Natural killer cell (primary cell): Measurements from ENCODE around the gene NXPH4. TPM values are rescaled to one million over a fixed set of nuclear protein-coding genes. Genes with fewer than 3 reads are reported as not detected.

ENCODE experiments used
- ATAC-seq, 3 donors: fragments of 150-1000 bp in 2 of 3; fragments of 200-7000 bp in 1 of 3; cut with Tn5 transposase; 1 replicate in 1 of 3; 2 replicates in 2 of 3; pipeline ENCODE4 v1.10.0; 2021; ENCODE audit warnings: mild to moderate bottlenecking in 2 of 3, moderate library complexity in 2 of 3
- DNase-seq, 2 donors: peaks; one replicate each; pipeline versions ENCODE4 v3.0.0 to v3.0.0-alpha.2; 2013 to 2021; ENCODE audit warnings: mixed read lengths in 1 of 2
- H3K27ac ChIP-seq: one replicate; pipeline ENCODE4 v1.5.1; 2013; ENCODE audit warnings: mild to moderate bottlenecking, low read length
- H3K27me3 ChIP-seq: one replicate; pipeline ENCODE4 v1.6.1; 2013; ENCODE audit warnings: low read length; ENCODE audit not compliant: control insufficient read depth, insufficient read depth
- H3K36me3 ChIP-seq: one replicate; pipeline ENCODE4 v1.6.1; 2013; ENCODE audit warnings: low read length; ENCODE audit not compliant: control insufficient read depth, insufficient read depth
- H3K4me1 ChIP-seq: one replicate; pipeline ENCODE4 v1.6.1; 2013; ENCODE audit warnings: low read length; ENCODE audit not compliant: control insufficient read depth, insufficient read depth
- H3K4me3 ChIP-seq: one replicate; pipeline ENCODE4 v1.5.1; 2013; ENCODE audit warnings: low read length
- H3K9me3 ChIP-seq: one replicate; pipeline ENCODE4 v1.6.1; 2013; ENCODE audit warnings: low read length; ENCODE audit not compliant: control insufficient read depth, insufficient read depth
- H3K27ac Mint-ChIP-seq, 2 donors: one replicate each; pipeline ENCODE4 v1.8.0; 2022; ENCODE audit warnings: mild to moderate bottlenecking in 2 of 2, mixed read lengths in 2 of 2, moderate library complexity in 1 of 2
- H3K27me3 Mint-ChIP-seq, 2 donors: one replicate each; pipeline ENCODE4 v1.8.0; 2022; ENCODE audit warnings: low read depth in 2 of 2, mixed read lengths in 2 of 2
- H3K36me3 Mint-ChIP-seq: one replicate; pipeline ENCODE4 v1.8.0; 2022; ENCODE audit warnings: mixed read lengths
- H3K4me1 Mint-ChIP-seq, 2 donors: one replicate each; pipeline ENCODE4 v1.8.0; 2022; ENCODE audit warnings: mixed read lengths in 2 of 2
- H3K4me3 Mint-ChIP-seq: one replicate; pipeline ENCODE4 v1.8.0; 2022; ENCODE audit warnings: mild to moderate bottlenecking, moderate library complexity, mixed read lengths
- H3K9me3 Mint-ChIP-seq, 2 donors: one replicate each; pipeline ENCODE4 v1.8.0; 2022; ENCODE audit warnings: mixed read lengths in 2 of 2
- CTCF ChIP-seq: fragments of 200-600 bp; IDR thresholded peaks from one replicate; pipeline ENCODE4 v1.8.0; 2022; ENCODE audit warnings: antibody characterized with exemption
- WGBS: methylation state at CpG from one replicate; pipeline ENCODE4 v1.1.7; 2013; ENCODE audit warnings: missing lambda C conversion rate; ENCODE audit not compliant: insufficient coverage; 5-methylcytosine and 5-hydroxymethylcytosine counted together
- intact Hi-C: fragments of 100-400 bp; cut with micrococcal nuclease; formaldehyde crosslinking; loops from one replicate; pipeline ENCODE4 v1.14.2; 2022
- total RNA-seq, 4 donors: library from RNA; stranded (reverse); fragments of 120-200 nt in 1 of 4; gene quantifications; one replicate each; pipeline versions ENCODE4 v1.2.3 to v1.2.4, GENCODE V29; 2013 to 2022

The NXPH4 gene
- under 1 TPM in 1 of 3 donors, not detected in 2; 0.82 TPM for total RNA-seq
- 1.1 TPM for total RNA-seq (2013)

GRCh38 chr12:57216014-57216911 is at the start of gene NXPH4:
Gene NXPH4, plus strand, starts transcription at chr12:57216794. Its CDS starts 176 bp downstream, at chr12:57216970.
- WGBS: under 1% methylated on average over 102 of the region's 102 CpGs
- Mint-ChIP-seq H3K9me3 (no peaks in the 10 kb centered on the region), H3K36me3 (no peaks in the 10 kb centered on the region), H3K27me3 (peaks cover 62 to 69% of the 10 kb centered on the region in 2 donors), H3K4me3 (peak within 1 kb of the TSS; percentile 69), H3K27ac (peak within 1 kb of the TSS; percentile 41 to 87), H3K4me1 (peaks cover 38 to 68% of the 10 kb centered on the region in 2 donors)
- H3K4me3 ChIP-seq: peak within 1 kb of the TSS; percentile 19
- peaks cover 69% of the 10 kb centered on the region for H3K27me3 ChIP-seq
- TF ChIP-seq CTCF: no peak
- intact Hi-C loops: loop anchor here (1.0 kb wide), 1 partner anchor 9 kb away; no protein-coding TSS in a partner anchor
- no peaks in the 10 kb centered on the region for H3K36me3 ChIP-seq
- H3K27ac ChIP-seq: peak within 1 kb of the TSS; percentile 10
- peaks cover 57% of the 10 kb centered on the region for H3K4me1 ChIP-seq
- H3K9me3 ChIP-seq: no peaks in the 10 kb centered on the region
- DNase-seq (peak in 1 of 2 donors; percentile 70), ATAC-seq (peak in 2 of 3 donors; percentile 9 to 11)

- Mint-ChIP-seq H3K36me3 (no peaks in the 10 kb centered on the region), H3K27ac (no peak overlapping the region), H3K27me3 (no peaks in the 10 kb centered on the region), H3K4me3 (no peak overlapping the region), H3K4me1 (no peaks in the 10 kb centered on the region), H3K9me3 (no peaks in the 10 kb centered on the region)
- no peaks in the 10 kb centered on the region for H3K9me3 ChIP-seq
- ATAC-seq (peak in 1 of 3 donors; percentile 31), DNase-seq (no peak)
- peaks cover 3% of the 10 kb centered on the region for H3K4me1 ChIP-seq
- no peak overlapping the region for H3K27ac ChIP-seq
- intact Hi-C loops: no loop called here
- no peak overlapping the region for H3K4me3 ChIP-seq
- no peak for TF ChIP-seq CTCF
- no peaks in the 10 kb centered on the region for H3K36me3 ChIP-seq
- H3K27me3 ChIP-seq: no peaks in the 10 kb centered on the region
- WGBS: 55% methylated on average over 10 of the region's 10 CpGs
These were observed 49.6 kb upstream of the NXPH4 start for GRCh38 chr12:57166971-57167371.

DNA sequence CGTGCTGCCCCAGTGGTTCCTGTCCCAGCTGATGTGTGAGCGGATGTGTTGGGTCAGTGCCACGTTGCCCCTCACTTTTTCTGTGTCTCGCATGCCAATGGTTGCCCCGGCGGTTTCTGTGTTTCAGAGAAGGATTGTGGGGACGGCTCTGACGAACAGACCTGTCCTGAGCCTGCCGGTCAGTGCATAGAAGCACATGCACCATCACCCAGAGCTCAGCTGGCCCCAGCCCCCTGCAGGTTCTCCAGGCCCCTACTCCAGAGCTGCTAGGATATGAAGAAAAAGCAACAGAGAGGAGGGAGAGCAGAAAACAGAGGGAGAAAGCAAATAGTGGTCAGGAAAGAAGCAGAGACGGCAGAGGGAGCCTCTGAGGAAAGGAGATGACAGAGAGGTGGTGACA is 48.5 kb upstream of the NXPH4 start:
- Mint-ChIP-seq H3K4me3 (no peak overlapping the region), H3K9me3 (no peaks in the 10 kb centered on the region), H3K4me1 (peaks cover 0 to 2% of the 10 kb centered on the region in 2 donors), H3K36me3 (no peaks in the 10 kb centered on the region), H3K27ac (no peak overlapping the region), H3K27me3 (no peaks in the 10 kb centered on the region)
- ATAC-seq (no peak), DNase-seq (no peak)
- H3K9me3 ChIP-seq: no peaks in the 10 kb centered on the region
- no peaks in the 10 kb centered on the region for H3K4me1 ChIP-seq
- 88% methylated on average over 10 of the region's 10 CpGs for whole genome bisulfite sequencing
- no peak overlapping the region for H3K27ac ChIP-seq
- no peak for TF ChIP-seq CTCF
- H3K4me3 ChIP-seq: no peak overlapping the region
- H3K27me3 ChIP-seq: no peaks in the 10 kb centered on the region
- no peaks in the 10 kb centered on the region for H3K36me3 ChIP-seq
- intact Hi-C loops: no loop called here
